ENCODE results near the gene AQP12A. TPM values are rescaled to one million over a fixed set of nuclear protein-coding genes. Genes with fewer than 3 reads are reported as not detected.

Gene AQP12A
- total RNA-seq, 4 donors from 2014 or later: not detected

DNA sequence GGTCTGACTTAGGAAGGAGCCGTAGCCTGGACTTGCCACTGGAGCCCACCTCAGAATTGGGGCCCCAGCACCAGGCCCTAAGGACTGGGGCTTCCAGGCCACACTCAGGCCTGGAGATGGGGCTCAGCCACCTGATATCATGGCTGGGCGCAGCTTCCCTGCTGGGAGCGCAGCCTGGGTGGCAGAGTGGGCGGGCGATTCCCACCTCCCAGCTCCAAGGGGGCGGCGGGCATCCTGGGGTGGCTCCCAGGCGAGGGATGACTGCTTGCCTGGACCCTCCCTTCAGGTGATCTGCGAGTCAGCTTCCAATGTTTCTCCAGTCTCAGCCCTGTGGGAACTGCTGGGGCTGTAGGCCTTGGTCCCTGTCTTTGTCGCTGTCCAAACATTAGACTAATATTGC lies 46.3 kb upstream of the AQP12A start:
- TF ChIP-seq, protein P1, sequence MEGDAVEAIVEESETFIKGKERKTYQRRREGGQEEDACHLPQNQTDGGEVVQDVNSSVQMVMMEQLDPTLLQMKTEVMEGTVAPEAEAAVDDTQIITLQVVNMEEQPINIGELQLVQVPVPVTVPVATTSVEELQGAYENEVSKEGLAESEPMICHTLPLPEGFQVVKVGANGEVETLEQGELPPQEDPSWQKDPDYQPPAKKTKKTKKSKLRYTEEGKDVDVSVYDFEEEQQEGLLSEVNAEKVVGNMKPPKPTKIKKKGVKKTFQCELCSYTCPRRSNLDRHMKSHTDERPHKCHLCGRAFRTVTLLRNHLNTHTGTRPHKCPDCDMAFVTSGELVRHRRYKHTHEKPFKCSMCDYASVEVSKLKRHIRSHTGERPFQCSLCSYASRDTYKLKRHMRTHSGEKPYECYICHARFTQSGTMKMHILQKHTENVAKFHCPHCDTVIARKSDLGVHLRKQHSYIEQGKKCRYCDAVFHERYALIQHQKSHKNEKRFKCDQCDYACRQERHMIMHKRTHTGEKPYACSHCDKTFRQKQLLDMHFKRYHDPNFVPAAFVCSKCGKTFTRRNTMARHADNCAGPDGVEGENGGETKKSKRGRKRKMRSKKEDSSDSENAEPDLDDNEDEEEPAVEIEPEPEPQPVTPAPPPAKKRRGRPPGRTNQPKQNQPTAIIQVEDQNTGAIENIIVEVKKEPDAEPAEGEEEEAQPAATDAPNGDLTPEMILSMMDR (IDR thresholded peaks at IDR 0.05; ENCODE audit: low read depth): no peak

DNA sequence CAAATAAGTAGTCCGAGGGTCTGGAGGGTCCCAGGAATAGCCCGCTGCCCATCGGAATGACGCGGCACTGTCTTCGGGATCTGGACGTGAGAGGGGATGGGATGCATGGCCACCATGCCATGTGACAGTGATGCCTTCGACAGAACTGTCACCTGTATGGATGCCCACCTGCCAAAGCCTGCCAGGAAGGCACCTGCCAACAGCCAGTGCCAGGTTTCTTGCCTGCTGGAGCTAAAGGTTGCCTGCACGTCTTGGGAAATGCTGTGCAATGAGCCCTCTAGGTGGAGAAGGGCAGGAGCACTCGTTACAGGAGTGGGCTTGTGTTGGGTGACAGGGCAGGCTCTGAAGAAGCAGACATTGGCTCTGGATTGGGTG lies 45.9 kb upstream of the AQP12A start:
- TF ChIP-seq, protein P1 (IDR thresholded peaks at IDR 0.05; ENCODE audit: low read depth): no peak

DNA sequence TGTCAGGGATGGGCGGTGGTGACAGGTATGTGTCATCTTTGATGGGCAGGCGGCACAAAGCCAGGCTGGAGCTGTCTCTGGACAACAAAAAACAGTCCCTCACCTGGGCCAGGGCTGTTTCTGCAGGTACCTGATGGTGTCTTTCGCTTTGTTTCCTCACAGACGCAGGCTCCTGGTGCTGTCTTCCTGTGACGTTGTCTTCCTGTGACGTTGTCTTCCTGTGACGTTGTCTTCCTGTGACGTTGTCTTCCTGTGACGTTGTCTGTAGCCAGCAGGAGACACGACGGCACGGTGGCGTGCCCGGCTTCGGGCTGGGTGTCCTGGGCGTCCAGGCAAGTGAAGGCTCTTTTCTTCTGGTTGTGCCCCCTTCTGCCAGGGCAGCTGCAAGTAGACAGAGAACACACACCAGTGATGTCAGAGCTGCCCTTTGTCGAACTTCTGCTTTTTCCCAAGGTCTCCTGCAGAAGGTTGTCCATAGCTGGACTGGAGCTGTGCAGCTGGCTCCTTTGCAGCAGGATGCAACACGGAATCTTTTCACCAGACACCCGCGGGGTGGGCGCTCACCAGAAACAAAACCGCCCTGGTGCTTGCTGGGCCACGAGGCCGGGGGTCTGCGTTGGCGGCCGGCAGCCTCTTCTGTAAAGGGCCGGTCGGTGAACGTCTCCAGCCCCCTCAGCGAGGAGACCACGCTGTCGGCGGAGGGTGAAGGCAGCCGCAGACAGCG lies 45.3 kb upstream of the AQP12A start:
- TF ChIP-seq, protein P1 (IDR thresholded peaks at IDR 0.05; ENCODE audit: low read depth): no peak

DNA sequence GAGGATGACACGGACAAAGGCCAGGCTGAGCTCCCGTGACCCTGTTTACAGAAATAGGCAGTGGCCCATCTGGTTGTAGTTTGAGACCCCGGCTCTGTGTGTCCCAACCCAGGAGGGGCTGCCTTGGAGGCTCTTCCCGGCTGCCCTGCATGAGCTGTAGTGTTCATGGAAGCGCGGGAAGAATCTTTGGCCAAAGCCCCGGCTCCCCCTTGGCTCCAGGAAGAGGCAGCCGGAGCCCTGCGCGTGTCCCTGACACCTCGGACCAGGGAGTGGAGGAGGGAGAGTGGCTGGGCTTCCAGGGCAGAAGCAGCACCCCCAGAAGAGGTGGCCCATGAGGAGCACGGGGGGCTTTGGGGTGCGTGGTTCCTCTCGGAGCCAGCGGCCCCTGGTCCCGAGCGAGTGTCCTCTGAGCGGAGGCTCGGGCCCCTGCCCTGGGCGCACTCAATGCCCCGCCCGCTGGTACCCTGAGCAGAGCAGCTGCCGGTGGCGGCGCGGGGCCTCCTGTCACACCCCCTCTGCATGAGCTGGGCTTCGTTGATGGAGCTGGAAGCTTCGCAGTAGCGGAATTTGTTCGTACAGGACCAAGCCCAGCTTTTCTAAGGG lies 44.7 kb upstream of the AQP12A start:
- TF ChIP-seq, protein P1 (IDR thresholded peaks at IDR 0.05; ENCODE audit: low read depth): no peak

DNA sequence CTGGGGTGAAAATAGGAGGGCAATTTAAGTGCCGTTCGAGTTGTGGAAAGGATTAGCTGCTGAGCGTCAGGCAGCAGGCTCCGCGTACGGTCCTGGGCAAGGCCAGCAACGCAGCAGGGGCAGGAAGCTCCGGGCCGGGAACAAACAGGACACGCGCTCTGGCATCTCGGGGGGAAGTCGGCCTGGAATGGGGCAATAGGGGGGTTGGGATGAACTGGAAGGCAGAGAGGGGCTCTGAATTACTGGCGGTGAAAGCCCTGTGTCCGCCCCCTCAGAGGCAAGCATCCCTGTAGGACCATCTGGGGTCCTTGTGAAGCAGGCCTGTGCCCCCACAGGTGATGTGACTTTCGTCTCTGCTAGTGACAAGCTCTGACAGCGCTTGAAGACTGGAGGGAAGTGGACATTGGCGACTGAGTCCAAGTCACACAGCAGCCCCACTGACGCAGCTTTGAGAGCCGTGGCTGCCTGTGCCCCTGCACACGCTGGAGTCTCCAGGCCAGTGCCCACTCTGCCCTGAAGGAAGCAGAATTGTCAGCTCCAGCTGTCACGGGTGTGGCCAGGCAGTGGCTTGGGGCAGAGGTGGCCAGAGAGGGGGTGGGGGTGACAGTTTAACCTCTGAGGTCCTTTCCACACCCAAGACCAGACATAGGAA lies 44.0 kb upstream of the AQP12A start:
- TF ChIP-seq, protein P1 (IDR thresholded peaks at IDR 0.05; ENCODE audit: low read depth): no peak

DNA sequence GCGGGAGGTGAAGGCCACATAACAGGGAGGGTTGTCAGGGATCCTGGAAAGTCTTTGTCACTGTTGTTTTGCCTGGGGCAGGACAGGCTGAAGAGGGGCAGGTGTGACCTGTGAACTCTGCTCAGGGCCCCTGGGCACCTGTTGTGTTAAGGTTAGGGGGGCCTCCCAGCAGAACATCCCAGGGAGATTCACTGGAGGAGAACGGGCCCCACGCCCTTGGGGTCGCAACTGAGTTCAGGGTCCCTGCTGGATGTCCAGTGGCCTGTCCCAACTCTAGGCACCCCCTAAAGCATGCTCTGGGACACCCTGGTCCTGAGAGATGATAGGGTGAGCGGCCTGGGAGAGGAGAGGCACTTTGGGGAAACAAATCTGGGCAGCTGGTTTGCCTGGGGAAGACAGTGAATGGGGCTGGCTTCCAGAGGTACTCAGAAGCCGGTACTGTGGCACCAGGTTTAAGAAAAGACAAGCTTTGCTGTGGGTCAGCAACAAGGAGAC lies 43.5 kb upstream of the AQP12A start:
- TF ChIP-seq, protein P1 (IDR thresholded peaks at IDR 0.05; ENCODE audit: low read depth): no peak

DNA sequence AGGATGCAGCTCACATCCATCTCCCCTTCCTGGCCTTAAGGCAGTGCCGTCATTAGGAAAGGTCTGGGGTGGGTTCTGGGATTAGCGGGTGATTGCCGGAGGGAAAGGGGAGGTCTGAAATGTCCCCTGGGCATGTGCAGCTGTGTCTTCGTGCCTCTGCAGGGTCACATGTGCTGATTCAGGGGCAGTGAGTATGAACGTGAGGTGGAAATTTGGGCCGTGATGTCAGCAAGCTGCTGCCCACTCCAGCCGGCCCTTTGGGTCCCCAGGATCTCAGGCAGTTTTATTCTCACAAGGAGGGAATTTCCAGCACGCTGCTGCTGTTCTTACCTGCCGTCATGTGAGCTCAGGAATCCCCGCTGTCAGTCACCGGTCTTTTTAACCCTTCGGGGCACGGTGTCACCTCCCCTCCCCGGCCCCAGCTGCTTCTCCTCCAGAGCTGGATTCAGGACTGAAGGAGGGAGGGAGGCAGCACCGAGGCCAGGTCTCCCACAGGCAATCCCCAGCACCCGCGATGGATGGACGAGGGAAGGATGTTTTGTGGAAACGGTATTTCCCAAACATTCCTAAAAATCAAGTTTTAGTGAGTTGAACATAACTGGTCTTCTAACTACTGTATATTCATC lies 42.9 kb upstream of the AQP12A start:
- TF ChIP-seq, protein P1 (IDR thresholded peaks at IDR 0.05; ENCODE audit: low read depth): no peak

Data from subcutaneous adipose tissue (tissue), 4 donors.